Thyroid gland (tissue), 4 donors: Measurements from ENCODE around the gene WNT5B. TPM values are rescaled to one million over a fixed set of nuclear protein-coding genes. Genes with fewer than 3 reads are reported as not detected.
A peak's percentile ranks its signal among the peaks of the same experiment; 100 is the strongest.
"Not testable (repeated sequence)": the region's sequence is repeated elsewhere in the genome, so short reads cannot be mapped to it uniquely, and the experiment has no call there.

Experiments used
- DNase-seq, 2 donors: peaks; one replicate each; pipeline ENCODE4 v3.0.0-alpha.2; 2019
- H3K27ac ChIP-seq, 3 donors: fragments of 200-600 bp; sonication (generic); 1 replicate in 2 of 3; 2 replicates in 1 of 3; pipeline ENCODE4 v1.5.1; 2016 to 2019; ENCODE audit warnings: mild to moderate bottlenecking in 1 of 3, moderate library complexity in 1 of 3
- H3K27me3 ChIP-seq: fragments of 200-600 bp; sonication (generic); one replicate; pipeline ENCODE4 v1.5.1; 2019
- H3K36me3 ChIP-seq, 2 donors: fragments of 200-600 bp; sonication (generic); one replicate each; pipeline ENCODE4 v1.5.1; 2016 to 2019
- H3K4me1 ChIP-seq, 2 donors: fragments of 200-600 bp; sonication (generic); one replicate each; pipeline ENCODE4 v1.5.1; 2017 to 2019
- H3K4me3 ChIP-seq, 3 donors: fragments of 200-600 bp; sonication (generic); replicated peaks in 1 of 3; 1 replicate in 2 of 3; 2 replicates in 1 of 3; pipeline ENCODE4 v1.5.1; 2016; ENCODE audit warnings: mild to moderate bottlenecking in 1 of 3
- H3K9me3 ChIP-seq: fragments of 200-600 bp; sonication (generic); one replicate; pipeline ENCODE4 v1.5.1; 2017
- POLR2A ChIP-seq, 2 donors: fragments of 450-650 bp; IDR thresholded peaks; one replicate each; pipeline ENCODE4 v1.6.1; 2017; ENCODE audit warnings: antibody characterized with exemption in 2 of 2, mild to moderate bottlenecking in 2 of 2, moderate library complexity in 1 of 2
- WGBS, 2 donors: methylation state at CpG; one replicate each; pipeline ENCODE4 v1.1.5; 2017; 5-methylcytosine and 5-hydroxymethylcytosine counted together
- intact Hi-C: fragments of 100-400 bp; cut with DNase I; formaldehyde crosslinking; loops from one replicate; pipeline ENCODE4 v1.15.1; 2023
- total RNA-seq, 4 donors: library from RNA; depleted of rRNA; stranded (reverse); fragments of >200 nt; gene quantifications; one replicate each; pipeline ENCODE4 v1.2.3, GENCODE V29; 2016
- TF ChIP-seq, protein P1 (sequence below), 6 experiments: fragments of 200-600 bp in 3 of 6; fragments of 450-650 bp in 3 of 6; sonication (generic) in 3 of 6; IDR thresholded peaks; one replicate each; pipeline ENCODE4 v1.5.1; 2016 to 2019; ENCODE audit warnings: antibody characterized with exemption in 6 of 6, mild to moderate bottlenecking in 2 of 6, inconsistent platforms in 1 of 6, moderate library complexity in 1 of 6

The WNT5B gene
- total RNA-seq, 4 donors from 2014 or later: 0.78 to 4.3 (median 0.95) TPM

DNA sequence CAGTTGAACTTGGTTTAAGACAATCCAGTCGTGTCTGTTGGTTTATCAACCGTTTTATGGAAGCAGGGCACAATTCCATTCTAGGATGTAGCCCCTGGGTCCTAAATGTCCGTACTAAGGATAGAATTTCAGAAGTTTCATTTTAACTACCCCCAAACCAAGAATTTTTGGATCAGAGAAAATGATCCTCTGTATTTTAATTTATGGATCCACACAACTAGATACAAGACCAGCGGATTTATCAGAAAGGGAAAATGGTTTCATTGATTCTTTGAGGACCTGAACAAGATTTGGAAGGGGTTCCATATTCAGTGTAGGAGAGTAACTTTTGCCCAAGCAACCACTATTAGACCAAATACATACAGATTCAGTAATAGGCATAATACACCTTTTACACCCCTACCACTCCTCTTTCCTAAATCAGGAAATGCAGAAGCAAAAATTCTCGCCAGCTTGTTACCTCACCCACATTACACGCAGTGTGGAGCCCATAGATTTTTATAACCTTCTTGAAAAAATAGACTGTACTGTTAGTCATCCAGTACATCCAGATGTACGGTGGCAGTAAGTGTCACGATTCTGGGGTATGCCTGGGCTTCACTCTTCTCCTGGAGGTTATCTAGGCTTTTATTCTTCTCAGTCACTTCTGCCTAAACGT is 33.2 kb upstream of the WNT5B start:
- TF ChIP-seq POLR2A (IDR thresholded peaks at IDR 0.05): no peak
- TF ChIP-seq, protein P1, sequence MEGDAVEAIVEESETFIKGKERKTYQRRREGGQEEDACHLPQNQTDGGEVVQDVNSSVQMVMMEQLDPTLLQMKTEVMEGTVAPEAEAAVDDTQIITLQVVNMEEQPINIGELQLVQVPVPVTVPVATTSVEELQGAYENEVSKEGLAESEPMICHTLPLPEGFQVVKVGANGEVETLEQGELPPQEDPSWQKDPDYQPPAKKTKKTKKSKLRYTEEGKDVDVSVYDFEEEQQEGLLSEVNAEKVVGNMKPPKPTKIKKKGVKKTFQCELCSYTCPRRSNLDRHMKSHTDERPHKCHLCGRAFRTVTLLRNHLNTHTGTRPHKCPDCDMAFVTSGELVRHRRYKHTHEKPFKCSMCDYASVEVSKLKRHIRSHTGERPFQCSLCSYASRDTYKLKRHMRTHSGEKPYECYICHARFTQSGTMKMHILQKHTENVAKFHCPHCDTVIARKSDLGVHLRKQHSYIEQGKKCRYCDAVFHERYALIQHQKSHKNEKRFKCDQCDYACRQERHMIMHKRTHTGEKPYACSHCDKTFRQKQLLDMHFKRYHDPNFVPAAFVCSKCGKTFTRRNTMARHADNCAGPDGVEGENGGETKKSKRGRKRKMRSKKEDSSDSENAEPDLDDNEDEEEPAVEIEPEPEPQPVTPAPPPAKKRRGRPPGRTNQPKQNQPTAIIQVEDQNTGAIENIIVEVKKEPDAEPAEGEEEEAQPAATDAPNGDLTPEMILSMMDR (IDR thresholded peaks at IDR 0.05): no peak
- WGBS, 2 donors: 80 to 90% methylated on average over 9 of the region's 9 CpGs
- Histone ChIP-seq H3K27me3 (no peaks in the 10 kb centered on the region), H3K36me3 (no peaks in the 10 kb centered on the region), H3K27ac (peak overlapping the region in 2 of 3 donors; percentile 86 to 97), H3K4me1 (peaks cover 28% of the 10 kb centered on the region in 2 donors), H3K9me3 (no peaks in the 10 kb centered on the region), H3K4me3 (no peak overlapping the region)
- intact Hi-C loops: no loop called here
- no peak for DNase-seq

DNA sequence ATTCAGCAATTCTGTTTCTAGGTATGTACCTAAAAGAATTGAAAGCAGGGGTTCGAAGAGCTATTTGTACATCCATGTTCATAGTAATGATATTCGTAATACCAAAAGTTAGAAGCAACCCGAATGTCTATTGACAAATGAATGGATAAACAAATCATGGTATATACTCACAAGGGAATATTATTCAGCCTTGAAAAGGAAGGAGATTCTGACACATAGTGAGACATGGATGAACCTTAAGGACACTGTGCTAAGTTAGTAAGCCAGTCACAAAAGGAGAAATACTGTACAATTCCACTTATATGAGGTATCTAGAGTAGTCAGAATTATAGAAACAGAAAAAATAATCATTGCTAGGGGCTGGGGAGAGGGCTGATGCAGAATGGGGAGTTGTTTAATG is 30.3 kb upstream of the WNT5B start:
- intact Hi-C loops: no loop called here
- no peak for TF ChIP-seq POLR2A (IDR thresholded peaks at IDR 0.05)
- TF ChIP-seq, protein P1 (IDR thresholded peaks at IDR 0.05): no peak
- no peaks in the 10 kb centered on the region for H3K27me3 ChIP-seq
- no peak overlapping the region for H3K27ac ChIP-seq
- no peak overlapping the region for H3K4me3 ChIP-seq
- 97 to 98% methylated on average over 3 of the region's 3 CpGs for WGBS, 2 donors
- no peaks in the 10 kb centered on the region for H3K36me3 ChIP-seq
- H3K4me1 ChIP-seq: peaks cover 5 to 6% of the 10 kb centered on the region in 2 donors
- no peaks in the 10 kb centered on the region for H3K9me3 ChIP-seq
- no peak for DNase-seq

DNA sequence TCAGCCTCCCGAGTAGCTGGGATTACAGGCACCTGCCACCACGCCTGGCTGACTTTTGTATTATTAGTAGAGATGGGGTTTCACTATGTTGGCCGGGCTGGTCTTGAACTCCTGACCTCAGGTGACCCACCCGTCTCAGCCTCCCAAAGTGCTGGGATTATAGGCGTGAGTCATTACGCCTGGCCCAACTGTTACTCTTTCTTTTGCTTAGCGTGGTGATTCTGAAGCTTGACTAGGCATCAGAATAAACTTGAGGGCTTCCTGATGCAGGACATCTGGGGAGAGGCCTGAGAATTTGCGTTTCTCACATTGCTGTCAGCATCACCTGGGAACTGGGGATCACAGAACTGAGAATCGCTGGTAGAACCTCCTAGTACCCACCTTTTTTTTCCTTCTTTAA is 26.3 kb upstream of the WNT5B start:
- H3K27ac ChIP-seq, intact Hi-C loops, H3K9me3 ChIP-seq, H3K4me3 ChIP-seq, H3K27me3 ChIP-seq, H3K36me3 ChIP-seq, DNase-seq: not testable (repeated sequence)
- WGBS, 2 donors: 90 to 92% methylated on average over 9 of the region's 9 CpGs
- H3K4me1 ChIP-seq: peaks cover 8 to 15% of the 10 kb centered on the region in 2 donors

DNA sequence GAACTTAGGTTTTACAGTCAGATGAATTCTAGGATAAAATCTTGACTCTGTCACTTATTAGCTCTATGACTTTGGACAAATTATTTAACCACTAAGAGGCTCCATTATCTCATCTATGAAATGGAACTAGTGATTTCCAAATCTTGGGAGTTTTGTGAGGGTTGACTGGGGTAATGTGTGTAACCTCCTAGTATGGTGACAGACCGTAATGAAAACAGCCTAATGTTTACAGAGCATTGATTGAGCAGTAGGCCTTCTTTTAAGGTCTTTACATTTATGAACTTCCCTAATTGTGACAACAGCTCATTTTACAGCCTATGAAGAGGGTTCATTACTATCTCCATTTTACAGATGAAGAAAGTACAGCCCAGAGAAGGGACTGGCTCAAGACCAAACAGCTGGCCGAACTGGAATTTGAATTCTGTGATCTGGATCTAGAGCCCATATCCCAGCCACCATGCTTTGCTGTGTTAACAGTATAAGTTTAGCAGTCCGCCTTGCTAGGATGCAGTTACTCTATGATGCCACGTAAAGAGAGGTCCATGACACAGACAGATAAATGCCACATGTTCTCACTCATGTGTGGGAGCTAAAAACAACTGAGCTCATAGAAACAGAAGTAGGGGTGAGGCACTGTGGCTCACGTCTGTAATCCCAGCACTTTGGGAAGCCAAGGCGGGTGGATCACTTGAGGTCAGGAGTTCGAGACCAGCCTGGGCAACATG is 25.6 kb upstream of the WNT5B start:
- TF ChIP-seq, protein P1 (IDR thresholded peaks at IDR 0.05): no peak
- no peak for TF ChIP-seq POLR2A (IDR thresholded peaks at IDR 0.05)
- Histone ChIP-seq H3K4me3 (no peak overlapping the region), H3K27me3 (no peaks in the 10 kb centered on the region), H3K4me1 (peaks cover 8 to 22% of the 10 kb centered on the region in 2 donors), H3K27ac (no peak overlapping the region), H3K9me3 (no peaks in the 10 kb centered on the region), H3K36me3 (no peaks in the 10 kb centered on the region)
- DNase-seq: no peak
- 93 to 97% methylated on average over 7 of the region's 7 CpGs for WGBS, 2 donors
- intact Hi-C loops: no loop called here

DNA sequence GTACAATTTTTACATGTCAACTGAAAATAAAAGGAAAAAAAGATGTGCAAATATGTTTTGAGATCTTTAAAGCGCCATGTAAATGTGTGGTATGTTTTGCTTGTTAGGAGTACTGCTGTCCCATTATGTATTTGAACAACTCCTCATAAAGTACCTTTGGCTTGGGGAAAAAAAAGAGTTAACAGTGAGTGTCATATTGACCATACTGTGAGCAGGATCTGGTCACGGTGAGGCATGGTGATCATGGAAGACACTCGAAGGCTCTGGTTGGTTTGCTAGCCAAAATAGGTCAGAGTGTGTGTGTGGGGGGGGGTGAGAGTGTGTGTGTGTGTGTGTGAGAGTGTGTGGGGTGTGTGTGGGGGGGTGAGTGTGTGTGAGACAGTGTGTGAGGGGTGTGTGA is 24.6 kb upstream of the WNT5B start:
- TF ChIP-seq POLR2A (IDR thresholded peaks at IDR 0.05): no peak
- TF ChIP-seq, protein P1 (IDR thresholded peaks at IDR 0.05): no peak
- intact Hi-C loops: no loop called here
- 43 to 52% methylated on average over 3 of the region's 3 CpGs for WGBS, 2 donors
- H3K4me1 ChIP-seq: peaks cover 8 to 23% of the 10 kb centered on the region in 2 donors
- H3K4me3 ChIP-seq: no peak overlapping the region
- H3K27ac ChIP-seq: peak overlapping the region in 1 of 3 donors; percentile 29
- DNase-seq: no peak
- no peaks in the 10 kb centered on the region for H3K36me3 ChIP-seq
- no peaks in the 10 kb centered on the region for H3K27me3 ChIP-seq
- no peaks in the 10 kb centered on the region for H3K9me3 ChIP-seq
